Breast epithelium (tissue), 4 donors: Measurements from ENCODE around the gene PNISR. TPM values are rescaled to one million over a fixed set of nuclear protein-coding genes. Genes with fewer than 3 reads are reported as not detected.

ENCODE experiments used
- DNase-seq, 2 donors: peaks; one replicate each; pipeline ENCODE4 v3.0.0-alpha.2; 2019; ENCODE audit warnings: low spot score in 2 of 2
- H3K27ac ChIP-seq, 2 donors: fragments of 200-600 bp; sonication (generic) in 1 of 2; one replicate each; pipeline ENCODE4 v1.5.1; 2016 to 2019; ENCODE audit warnings: mild to moderate bottlenecking in 1 of 2
- H3K27me3 ChIP-seq, 2 donors: fragments of 200-600 bp; sonication (generic) in 1 of 2; one replicate each; pipeline versions ENCODE4 v1.5.1 to v1.6.0; 2017 to 2019; ENCODE audit warnings: control low read depth in 1 of 2, mild to moderate bottlenecking in 1 of 2
- H3K36me3 ChIP-seq: fragments of 200-600 bp; one replicate; pipeline ENCODE4 v1.5.1; 2019
- H3K4me1 ChIP-seq, 2 donors: fragments of 200-600 bp; sonication (generic); one replicate each; pipeline ENCODE4 v1.5.1; 2016 to 2019; ENCODE audit warnings: control low read depth in 1 of 2
- H3K4me3 ChIP-seq, 3 donors: fragments of 200-600 bp; sonication (generic); 1 replicate in 2 of 3; 2 replicates in 1 of 3; pipeline ENCODE4 v1.5.1; 2016 to 2019; ENCODE audit warnings: mild to moderate bottlenecking in 3 of 3, moderate library complexity in 2 of 3
- H3K9me3 ChIP-seq, 2 donors: fragments of 200-600 bp; sonication (generic) in 1 of 2; one replicate each; pipeline ENCODE4 v1.5.1; 2016 to 2019; ENCODE audit warnings: control low read depth in 1 of 2
- CTCF ChIP-seq, 3 donors: fragments of 450-650 bp; IDR thresholded peaks; one replicate each; pipeline ENCODE4 v1.5.1; 2016 to 2017; ENCODE audit warnings: antibody characterized with exemption in 3 of 3, mild to moderate bottlenecking in 3 of 3, moderate library complexity in 3 of 3
- POLR2A ChIP-seq: fragments of 450-650 bp; IDR thresholded peaks from one replicate; pipeline ENCODE4 v1.6.1; 2016; ENCODE audit warnings: antibody characterized with exemption, mild to moderate bottlenecking, moderate library complexity
- POLR2AphosphoS5 ChIP-seq, 3 donors: sonication (generic); formaldehyde crosslinking; IDR thresholded peaks; one replicate each; pipeline ENCODE4 v1.6.1; 2017; ENCODE audit warnings: antibody characterized with exemption in 3 of 3
- intact Hi-C: fragments of 100-400 bp; cut with DNase I; formaldehyde crosslinking; loops from one replicate; pipeline ENCODE4 v1.15.1; 2023; ENCODE audit warnings: low total_unique reads
- total RNA-seq, 3 donors: library from RNA; depleted of rRNA; stranded (reverse); fragments of >200 nt; gene quantifications; one replicate each; pipeline ENCODE4 v1.1.0, GENCODE V29; 2016

PNISR gene
- total RNA-seq, 3 donors from 2014 or later = 133 to 294 (median 206) TPM

GRCh38 chr6:99402448-99402847, 22.7 kb downstream of the PNISR start:
- no peaks in the 10 kb centered on the region for H3K4me1 ChIP-seq
- TF ChIP-seq POLR2A (no peak), CTCF (IDR thresholded peaks at IDR 0.05) (no peak), POLR2AphosphoS5 (IDR thresholded peaks at IDR 0.05) (no peak)
- H3K4me3 ChIP-seq = no peak overlapping the region
- no peaks in the 10 kb centered on the region for H3K27me3 ChIP-seq
- no peak overlapping the region for H3K27ac ChIP-seq
- H3K9me3 ChIP-seq = no peaks in the 10 kb centered on the region
- H3K36me3 ChIP-seq = peaks cover 16% of the 10 kb centered on the region
- intact Hi-C loops = no loop called here
- no peak for DNase-seq

- no peak overlapping the region for H3K27ac ChIP-seq
Measured at GRCh38 chr6:99397287-99397686, 27.8 kb downstream of the PNISR start.

DNA sequence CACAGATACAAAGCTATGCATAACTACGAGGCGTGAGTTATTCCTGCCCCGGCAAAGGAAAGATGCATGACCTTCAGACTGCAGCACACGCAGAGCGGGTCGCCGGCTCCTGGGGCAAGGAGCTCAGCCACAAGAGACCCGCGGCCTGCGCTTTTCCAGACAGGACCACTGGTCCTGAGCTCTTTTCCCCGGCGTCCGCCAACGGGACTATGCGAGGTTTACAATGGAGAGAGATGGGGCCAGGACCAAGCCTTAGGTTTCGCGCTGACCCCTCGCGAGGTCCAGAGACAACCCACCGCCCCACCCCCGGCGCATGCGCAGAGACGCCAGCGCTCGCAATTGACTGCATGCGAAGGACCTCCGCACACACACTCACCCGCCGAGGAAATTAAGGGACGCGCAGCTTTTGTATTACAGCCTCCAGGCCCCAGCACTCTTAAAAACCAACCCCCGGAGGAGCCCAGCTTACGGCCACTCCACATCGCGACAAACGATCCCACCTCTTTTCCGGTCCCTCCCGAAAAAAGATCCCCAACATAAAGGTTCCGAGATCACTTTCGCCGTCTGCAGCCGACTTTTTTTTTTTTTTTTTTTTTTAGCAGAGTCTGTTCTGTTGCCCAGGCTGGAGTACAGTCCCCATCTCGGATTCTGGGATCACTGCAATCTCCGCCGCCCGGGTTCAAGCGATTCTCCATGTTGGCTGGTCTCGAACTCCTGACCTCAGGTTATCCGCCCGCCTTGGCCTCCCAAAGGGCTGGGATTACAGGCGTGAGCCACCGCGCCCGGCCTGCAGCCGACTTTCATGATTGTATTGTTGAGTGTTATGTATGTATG, 31.2 kb downstream of the PNISR start, which contains the start of gene COQ3:
Gene COQ3 (minus strand): TSS at position 498 of the 834 bp plus-strand sequence. CDS start 16 bp downstream, at position 482.
- TF ChIP-seq POLR2AphosphoS5 (IDR thresholded peaks at IDR 0.05) (peak in 1 of 3 donors; percentile 19), POLR2A (no peak), CTCF (IDR thresholded peaks at IDR 0.05) (no peak)
- Histone ChIP-seq H3K9me3 (no peaks in the 10 kb centered on the region), H3K4me3 (peak within 1 kb of the TSS; percentile 70 to 79 (median 72)), H3K27me3 (no peaks in the 10 kb centered on the region), H3K36me3 (no peaks in the 10 kb centered on the region), H3K4me1 (no peaks in the 10 kb centered on the region), H3K27ac (peak within 1 kb of the TSS; percentile 80 to 85)
- intact Hi-C loops = loop anchor here (5.0 kb wide), 1 partner anchor 987 kb away; no protein-coding TSS in a partner anchor
- DNase-seq = peak in 1 of 2 donors; percentile 58

More at GRCh38 chr6:99397287-99397686, 27.8 kb downstream of the PNISR start:
- no peak for TF ChIP-seq POLR2AphosphoS5 (IDR thresholded peaks at IDR 0.05)
- TF ChIP-seq CTCF (IDR thresholded peaks at IDR 0.05) = no peak
- no peak for TF ChIP-seq POLR2A
- H3K9me3 ChIP-seq = no peaks in the 10 kb centered on the region
- H3K27me3 ChIP-seq = no peaks in the 10 kb centered on the region
- intact Hi-C loops = no loop called here
- no peak overlapping the region for H3K4me3 ChIP-seq
- H3K36me3 ChIP-seq = peaks cover 10% of the 10 kb centered on the region
- no peak for DNase-seq
- no peaks in the 10 kb centered on the region for H3K4me1 ChIP-seq

GRCh38 chr6:99393366-99393697, 31.8 kb downstream of the PNISR start:
- H3K4me3 ChIP-seq = peak overlapping the region; percentile 70 to 79 (median 72)
- intact Hi-C loops = loop anchor here (5.0 kb wide), 1 partner anchor 986 kb away; no protein-coding TSS in a partner anchor
- H3K36me3 ChIP-seq = no peaks in the 10 kb centered on the region
- TF ChIP-seq POLR2AphosphoS5 (IDR thresholded peaks at IDR 0.05) (no peak), POLR2A (no peak), CTCF (IDR thresholded peaks at IDR 0.05) (no peak)
- no peaks in the 10 kb centered on the region for H3K27me3 ChIP-seq
- H3K4me1 ChIP-seq = no peaks in the 10 kb centered on the region
- no peaks in the 10 kb centered on the region for H3K9me3 ChIP-seq
- H3K27ac ChIP-seq = peak overlapping the region; percentile 80 to 85
- no peak for DNase-seq

GRCh38 chr6:99390896-99391295, 34.2 kb downstream of the PNISR start:
- H3K4me1 ChIP-seq = no peaks in the 10 kb centered on the region
- no peaks in the 10 kb centered on the region for H3K27me3 ChIP-seq

More at GRCh38 chr6:99390896-99391295, 34.2 kb downstream of the PNISR start:
- intact Hi-C loops = loop anchor here (5.0 kb wide), 1 partner anchor 984 kb away; no protein-coding TSS in a partner anchor
- DNase-seq = no peak
- Histone ChIP-seq H3K9me3 (no peaks in the 10 kb centered on the region), H3K36me3 (no peaks in the 10 kb centered on the region), H3K27ac (no peak overlapping the region), H3K4me3 (no peak overlapping the region)
- TF ChIP-seq POLR2A = no peak
- TF ChIP-seq POLR2AphosphoS5 (IDR thresholded peaks at IDR 0.05) = no peak
- TF ChIP-seq CTCF (IDR thresholded peaks at IDR 0.05) = no peak
